Activated gamma-delta T cell (primary cell): Measurements from ENCODE around the gene NFS1.
"Not testable (repeated sequence)": the region's sequence is repeated elsewhere in the genome, so short reads cannot be mapped to it uniquely, and the experiment has no call there.

Experiments
- DNase-seq: peaks from one replicate; lab custom pipeline; 2025; lab: John Stamatoyannopoulos, UW

NFS1 gene

GRCh38 chr20:35729836-35730582 is 30.9 kb upstream of the NFS1 start:
- DNase-seq, result no peak

DNA sequence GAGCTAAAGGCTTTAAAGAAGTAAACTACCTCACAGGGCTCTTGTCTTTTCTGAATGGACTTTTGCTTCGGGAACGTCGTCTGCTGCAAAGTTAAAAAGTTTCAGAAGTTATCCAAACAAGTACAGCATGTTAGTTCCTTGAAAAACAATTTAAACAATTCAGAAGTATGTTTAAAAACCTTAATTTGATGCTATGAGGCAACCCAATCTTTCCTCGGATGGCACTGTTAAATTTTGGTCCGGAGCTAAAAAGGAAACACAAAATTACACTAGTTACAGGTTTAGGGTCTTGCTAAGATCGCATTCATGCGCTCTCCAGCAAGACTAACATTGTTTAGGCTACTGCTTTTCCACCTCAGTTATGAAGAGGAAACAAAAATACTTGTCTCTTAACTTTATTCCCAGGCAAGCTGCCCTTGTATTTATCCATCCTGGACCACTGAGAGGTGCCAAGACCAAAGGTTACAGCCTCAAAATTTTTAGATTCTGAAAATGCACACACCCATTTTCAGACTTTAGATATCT is 30.2 kb upstream of the NFS1 start:
- no peak for DNase-seq

GRCh38 chr20:35726842-35727711 is 27.9 kb upstream of the NFS1 start:
- DNase-seq, result no peak

GRCh38 chr20:35724321-35725230 is 25.4 kb upstream of the NFS1 start:
- DNase-seq, result no peak

- not testable (repeated sequence) for DNase-seq
Measured at GRCh38 chr20:35723652-35724320, 24.6 kb upstream of the NFS1 start.

DNA sequence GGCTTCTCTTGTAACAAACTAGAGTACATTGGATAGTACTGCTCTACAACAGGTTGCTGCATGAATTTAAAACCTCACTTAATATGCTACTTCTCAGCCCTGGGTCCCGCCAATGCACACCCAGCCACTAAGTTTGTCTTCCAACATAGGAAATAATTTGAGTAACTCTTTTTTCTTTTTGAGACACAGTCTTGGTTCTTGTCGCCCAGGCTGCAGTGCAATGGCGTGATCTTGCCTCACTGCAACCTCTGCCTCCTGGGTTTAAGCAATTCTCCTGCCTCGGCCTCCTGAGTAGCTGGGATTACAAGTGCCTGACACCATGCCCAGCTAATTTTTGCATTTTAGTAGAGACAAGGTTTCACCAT is 24.1 kb upstream of the NFS1 start:
- not testable (repeated sequence) for DNase-seq

DNA sequence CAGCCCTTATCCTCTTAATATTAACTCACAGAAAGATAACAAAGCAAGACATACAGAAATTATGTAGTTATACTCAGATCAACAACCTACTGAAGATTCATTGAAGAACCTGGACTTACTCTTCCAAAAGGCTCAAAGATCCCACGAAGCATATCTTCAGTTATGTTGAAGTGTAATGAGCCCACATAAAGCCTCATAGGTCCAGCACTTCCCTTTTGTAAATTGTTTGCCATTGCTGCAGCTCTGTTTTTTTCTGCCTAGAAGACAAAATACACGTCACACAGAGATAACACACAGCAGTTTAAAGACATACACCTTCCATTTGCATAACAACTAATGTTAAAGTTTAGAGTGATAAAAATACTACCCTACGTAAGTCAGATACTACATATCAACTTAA is 22.5 kb upstream of the NFS1 start:
- no peak for DNase-seq

- no peak for DNase-seq
Measured at GRCh38 chr20:35721219-35721618, 22.1 kb upstream of the NFS1 start.

GRCh38 chr20:35720165-35721123 is 21.3 kb upstream of the NFS1 start:
- DNase-seq, result no peak

- DNase-seq, result no peak
Measured at GRCh38 chr20:35719717-35720116, 20.6 kb upstream of the NFS1 start.

GRCh38 chr20:35718972-35719635 is 20.0 kb upstream of the NFS1 start:
- DNase-seq, result no peak

DNA sequence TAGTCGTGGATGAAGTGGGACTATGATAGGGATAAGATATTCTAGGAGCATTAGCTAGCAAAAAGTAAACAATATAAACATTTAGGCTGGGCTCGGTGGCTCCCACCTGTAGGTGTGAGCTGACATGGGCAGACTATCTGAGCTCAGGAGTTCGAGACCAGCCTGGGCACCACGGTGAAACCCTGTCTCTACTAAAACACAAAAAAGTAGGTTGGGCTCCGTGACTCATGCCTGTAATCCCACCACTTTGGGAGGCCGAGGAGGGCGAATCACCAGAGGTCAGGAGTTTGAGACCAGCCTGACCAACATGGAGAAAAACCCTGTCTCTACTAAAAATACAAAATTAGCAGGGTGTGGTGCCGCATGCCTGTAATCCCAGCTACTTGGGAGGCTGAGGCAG is 19.2 kb upstream of the NFS1 start:
- not testable (repeated sequence) for DNase-seq

DNA sequence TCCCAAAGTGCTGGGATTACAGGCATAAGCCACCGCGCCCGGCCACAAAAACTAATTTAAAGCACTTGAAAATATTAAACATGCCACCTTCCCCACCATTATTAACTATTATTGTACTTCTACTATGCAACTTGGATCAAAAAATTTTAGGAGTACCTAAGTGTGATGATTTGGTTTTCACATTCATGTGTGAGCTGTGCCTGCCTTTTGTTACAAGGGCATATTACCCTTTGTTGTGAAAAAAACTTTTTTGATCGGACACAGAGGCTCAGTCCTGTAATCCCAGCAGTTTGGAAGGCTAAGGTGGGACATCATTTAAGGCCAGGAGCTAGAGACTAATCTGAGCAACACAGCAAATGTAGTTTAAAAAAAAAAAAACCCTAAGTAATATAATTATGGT is 17.2 kb upstream of the NFS1 start:
- no peak for DNase-seq

- DNase-seq, result no peak
Measured at GRCh38 chr20:35715652-35716051, 16.5 kb upstream of the NFS1 start.

- DNase-seq, result no peak
Measured at GRCh38 chr20:35714127-35714526, 15.0 kb upstream of the NFS1 start.

DNA sequence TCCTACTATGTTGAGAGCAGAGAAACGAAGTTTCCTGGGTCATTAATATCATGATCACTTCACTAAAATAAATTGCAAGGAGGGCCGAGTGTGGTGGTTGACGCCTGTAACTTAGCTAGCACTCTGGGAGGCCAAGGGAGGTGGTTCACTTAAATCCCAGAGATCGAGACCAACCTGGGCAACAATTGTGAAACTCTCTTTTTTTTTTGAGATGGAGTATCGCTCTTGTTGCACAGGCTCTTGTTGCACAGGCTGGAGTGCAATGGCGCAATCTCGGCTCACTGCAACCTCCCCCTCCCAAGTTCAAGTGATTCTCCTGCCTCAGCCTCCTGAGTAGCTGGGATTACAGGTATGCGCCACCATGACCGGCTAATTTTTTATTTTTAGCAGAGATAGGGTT is 14.0 kb upstream of the NFS1 start:
- not testable (repeated sequence) for DNase-seq

DNA sequence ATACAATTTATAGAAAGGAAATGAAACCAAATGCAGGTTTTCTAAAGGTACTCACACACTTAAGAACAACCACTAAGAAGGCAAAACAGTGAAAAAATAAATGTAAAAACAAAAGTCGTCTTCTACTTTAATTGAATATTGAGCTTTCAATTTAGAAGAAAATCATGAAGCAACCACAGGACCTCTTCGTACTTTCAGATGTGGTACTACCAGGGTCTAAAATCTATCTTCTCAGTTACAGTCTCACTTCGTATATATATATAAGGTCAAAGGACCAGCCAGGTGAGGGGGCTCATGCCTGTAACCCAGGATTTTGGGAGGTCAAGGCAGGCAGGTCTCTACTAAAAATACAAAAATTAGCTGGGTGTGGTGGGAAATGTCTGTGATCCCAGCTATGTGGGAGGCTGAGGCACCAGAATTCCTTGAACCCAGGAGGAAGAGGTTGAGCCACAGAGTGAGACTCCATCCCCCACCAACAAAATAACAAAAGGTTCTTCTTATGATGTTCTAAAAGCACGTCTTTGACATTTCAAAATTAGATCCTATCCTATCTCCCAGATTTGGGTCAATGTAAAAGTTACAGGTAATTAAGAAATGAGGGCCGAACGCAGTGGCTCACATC is 12.5 kb upstream of the NFS1 start:
- no peak for DNase-seq

- no peak for DNase-seq
Measured at GRCh38 chr20:35710884-35711587, 11.9 kb upstream of the NFS1 start.

DNA sequence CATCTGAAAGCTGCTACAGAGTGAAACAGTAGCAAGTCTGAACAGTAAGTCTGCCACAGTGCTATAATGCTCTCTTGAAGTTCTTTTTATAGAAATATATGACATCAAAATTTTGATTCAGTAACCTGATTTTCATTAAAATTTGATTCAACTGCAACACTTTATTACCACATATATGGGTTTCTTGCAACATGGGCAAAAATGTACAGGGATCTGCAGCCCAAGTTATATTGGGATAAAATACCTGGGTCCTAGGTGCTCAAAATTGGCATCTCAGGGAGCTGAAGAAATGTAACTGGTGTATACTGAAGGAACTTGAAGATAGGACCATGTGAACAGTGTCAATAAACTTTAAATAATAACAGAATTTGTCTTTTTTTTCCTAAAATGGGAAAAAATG is 10.9 kb upstream of the NFS1 start:
- no peak for DNase-seq
